ENCODE results near the gene PTPRN.

Gene PTPRN

DNA sequence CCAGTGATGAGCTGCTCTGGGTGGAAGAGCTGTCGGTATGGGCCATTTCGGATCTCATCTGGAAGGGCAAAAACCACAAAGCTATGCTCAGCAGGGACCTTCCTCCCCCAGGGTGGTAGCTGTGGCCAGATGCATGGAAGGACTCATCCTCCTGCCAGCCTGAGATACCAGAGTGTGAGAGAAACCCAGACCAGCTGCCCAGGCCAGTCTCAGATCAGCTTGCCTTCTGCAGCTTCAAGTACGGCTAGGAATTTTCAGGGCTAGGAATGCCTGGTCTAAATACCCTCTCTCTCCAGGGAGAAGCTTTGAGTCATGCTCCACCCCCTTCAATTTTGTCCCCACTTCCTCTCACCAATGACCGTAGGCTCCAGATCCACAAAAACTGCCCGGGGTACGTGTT, 57.5 kb downstream of the PTPRN start:
- CTCF ChIA-PET: interaction anchor here (1.4 to 10.2 kb wide), 5 partner anchors 10 to 92 kb away, joined by 3 to 116 read pairs (median 4); no protein-coding TSS in a partner anchor
- DNase-seq (ENCODE audit: extremely low spot score): no peak
- TF ChIP-seq, protein P1, sequence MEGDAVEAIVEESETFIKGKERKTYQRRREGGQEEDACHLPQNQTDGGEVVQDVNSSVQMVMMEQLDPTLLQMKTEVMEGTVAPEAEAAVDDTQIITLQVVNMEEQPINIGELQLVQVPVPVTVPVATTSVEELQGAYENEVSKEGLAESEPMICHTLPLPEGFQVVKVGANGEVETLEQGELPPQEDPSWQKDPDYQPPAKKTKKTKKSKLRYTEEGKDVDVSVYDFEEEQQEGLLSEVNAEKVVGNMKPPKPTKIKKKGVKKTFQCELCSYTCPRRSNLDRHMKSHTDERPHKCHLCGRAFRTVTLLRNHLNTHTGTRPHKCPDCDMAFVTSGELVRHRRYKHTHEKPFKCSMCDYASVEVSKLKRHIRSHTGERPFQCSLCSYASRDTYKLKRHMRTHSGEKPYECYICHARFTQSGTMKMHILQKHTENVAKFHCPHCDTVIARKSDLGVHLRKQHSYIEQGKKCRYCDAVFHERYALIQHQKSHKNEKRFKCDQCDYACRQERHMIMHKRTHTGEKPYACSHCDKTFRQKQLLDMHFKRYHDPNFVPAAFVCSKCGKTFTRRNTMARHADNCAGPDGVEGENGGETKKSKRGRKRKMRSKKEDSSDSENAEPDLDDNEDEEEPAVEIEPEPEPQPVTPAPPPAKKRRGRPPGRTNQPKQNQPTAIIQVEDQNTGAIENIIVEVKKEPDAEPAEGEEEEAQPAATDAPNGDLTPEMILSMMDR (IDR thresholded peaks at IDR 0.05; ENCODE audit: control extremely low read depth, extremely low read depth, low read depth, missing control alignments): no peak
- POLR2A ChIA-PET: interaction anchor here (0.9 to 1.6 kb wide), 3 partner anchors 34 to 75 kb away, joined by 3 to 8 read pairs (median 4); partner anchors contain the start of gene CNPPD1

DNA sequence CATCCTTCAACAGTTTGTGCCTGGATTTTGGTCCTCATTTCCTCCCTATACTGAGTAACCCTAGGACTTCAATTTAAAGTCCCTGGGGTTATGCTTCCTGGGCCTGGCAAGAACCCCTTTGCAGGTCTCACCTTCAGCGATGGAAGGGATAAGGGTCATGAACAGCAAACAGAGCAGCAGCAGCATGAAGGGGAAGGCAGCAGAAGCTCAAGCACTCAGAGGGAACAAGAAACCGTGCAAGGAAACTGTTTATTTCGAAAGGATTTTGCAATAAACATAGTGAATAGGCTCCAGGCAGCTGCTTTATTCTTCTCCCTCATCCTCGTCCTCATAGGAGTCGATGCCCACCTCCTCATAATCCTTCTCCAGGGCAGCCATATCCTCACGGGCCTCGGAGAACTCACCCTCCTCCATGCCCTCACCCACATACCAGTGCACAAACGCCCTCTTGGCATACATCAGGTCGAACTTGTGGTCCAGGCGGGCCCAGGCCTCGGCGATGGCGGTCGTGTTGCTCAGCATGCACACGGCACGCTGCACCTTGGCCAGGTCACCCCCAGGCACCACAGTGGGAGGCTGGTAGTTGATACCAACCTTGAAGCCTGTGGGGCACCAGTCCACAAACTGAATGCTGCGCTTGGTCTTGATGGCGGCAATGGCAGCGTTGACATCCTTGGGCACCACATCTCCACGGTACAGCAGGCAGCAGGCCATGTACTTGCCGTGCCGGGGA, 59.0 kb downstream of the PTPRN start:
- CTCF ChIA-PET: interaction anchor here (0.8 to 10.2 kb wide), 8 partner anchors 11 to 96 kb away, joined by 3 to 116 read pairs (median 3); partner anchors contain the start of gene DNAJB2
- POLR2A ChIA-PET: interaction anchor here (1.3 to 1.9 kb wide), 2 partner anchors 12 to 29 kb away, joined by 6 to 11 read pairs; partner anchors contain the start of gene DNAJB2
- DNase-seq (ENCODE audit: extremely low spot score): no peak
- TF ChIP-seq, protein P1 (IDR thresholded peaks at IDR 0.05; ENCODE audit: control extremely low read depth, extremely low read depth, low read depth, missing control alignments): no peak

DNA sequence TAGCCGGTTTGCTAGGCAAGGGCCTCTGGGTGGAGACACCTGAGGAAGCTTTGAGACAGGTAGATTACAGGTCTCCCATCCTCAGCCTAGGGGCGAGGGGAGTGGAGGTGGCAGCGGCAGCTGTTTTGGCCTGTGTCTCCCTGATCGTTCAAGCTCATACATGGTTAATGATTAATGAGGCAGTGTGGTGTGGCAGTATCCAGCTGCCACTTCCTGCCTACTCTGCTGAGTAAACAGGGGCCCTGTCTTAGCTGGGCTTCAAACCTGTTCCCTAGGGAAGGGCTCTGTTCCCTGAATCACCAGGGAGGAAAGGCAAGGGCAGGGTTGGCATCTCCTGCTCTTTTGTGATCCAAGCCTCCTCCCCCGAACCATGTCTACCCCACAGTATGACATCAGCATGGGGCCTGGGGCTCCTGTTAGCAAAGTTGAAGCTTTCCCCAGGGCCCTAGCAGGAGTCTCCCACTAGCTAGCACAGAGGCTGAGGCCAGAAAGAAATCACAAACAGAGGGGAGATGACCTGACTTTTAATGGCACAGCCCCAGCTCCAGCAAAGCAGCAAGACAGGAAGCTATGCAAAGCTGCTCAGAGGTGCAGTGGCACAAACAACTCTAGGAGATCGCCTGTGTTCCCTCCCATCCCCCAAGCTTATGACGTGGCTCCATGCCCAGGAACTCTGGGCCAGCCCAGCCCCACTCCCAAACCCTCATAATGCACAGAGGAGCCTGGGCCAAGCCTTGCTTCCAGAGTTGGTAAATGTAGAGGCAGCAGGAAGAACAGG, 59.8 kb downstream of the PTPRN start:
- peak; percentile 70 for DNase-seq (ENCODE audit: extremely low spot score)

DNA sequence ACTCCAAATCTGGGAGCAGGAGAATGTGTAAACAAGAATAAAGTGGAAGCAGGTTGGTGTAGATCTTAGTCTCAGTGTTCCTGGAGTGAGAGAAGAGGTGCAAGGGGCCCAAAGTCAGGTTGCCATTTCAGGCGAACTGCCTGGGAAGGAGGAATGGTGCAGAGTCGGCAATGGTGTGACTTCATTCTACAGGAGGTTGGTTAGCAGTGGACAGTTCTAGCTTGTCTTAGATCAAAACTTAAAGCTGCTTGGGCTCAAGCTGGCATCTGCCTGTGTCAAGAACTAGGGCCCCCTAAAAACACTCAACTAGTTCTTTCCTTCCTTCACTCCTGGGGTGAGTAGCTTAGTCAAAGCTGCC, 60.4 kb downstream of the PTPRN start:
- CTCF ChIA-PET: interaction anchor here (1.1 to 10.2 kb wide), 10 partner anchors 11 to 78 kb away, joined by 3 to 116 read pairs (median 5); partner anchors contain the start of genes DNAJB2 and SLC23A3
- DNase-seq (ENCODE audit: extremely low spot score): no peak
- POLR2A ChIA-PET: interaction anchor here (0.8 to 1.9 kb wide), 6 partner anchors 9 to 72 kb away, joined by 4 to 11 read pairs (median 6); partner anchors contain the start of genes ANKZF1, ATG9A, CNPPD1 and DNAJB2
- TF ChIP-seq, protein P1 (IDR thresholded peaks at IDR 0.05; ENCODE audit: control extremely low read depth, extremely low read depth, low read depth, missing control alignments): no peak

More for the DNA sequence above, 59.8 kb downstream of the PTPRN start:
- CTCF ChIA-PET: interaction anchor here (0.8 to 10.2 kb wide), 11 partner anchors 10 to 95 kb away, joined by 3 to 116 read pairs (median 3); partner anchors contain the start of gene DNAJB2
- POLR2A ChIA-PET: interaction anchor here (0.8 to 1.9 kb wide), 5 partner anchors 9 to 73 kb away, joined by 4 to 11 read pairs (median 5); partner anchors contain the start of genes ANKZF1, ATG9A, CNPPD1 and DNAJB2
- TF ChIP-seq, protein P1 (IDR thresholded peaks at IDR 0.05; ENCODE audit: control extremely low read depth, extremely low read depth, low read depth, missing control alignments): no peak

DNA sequence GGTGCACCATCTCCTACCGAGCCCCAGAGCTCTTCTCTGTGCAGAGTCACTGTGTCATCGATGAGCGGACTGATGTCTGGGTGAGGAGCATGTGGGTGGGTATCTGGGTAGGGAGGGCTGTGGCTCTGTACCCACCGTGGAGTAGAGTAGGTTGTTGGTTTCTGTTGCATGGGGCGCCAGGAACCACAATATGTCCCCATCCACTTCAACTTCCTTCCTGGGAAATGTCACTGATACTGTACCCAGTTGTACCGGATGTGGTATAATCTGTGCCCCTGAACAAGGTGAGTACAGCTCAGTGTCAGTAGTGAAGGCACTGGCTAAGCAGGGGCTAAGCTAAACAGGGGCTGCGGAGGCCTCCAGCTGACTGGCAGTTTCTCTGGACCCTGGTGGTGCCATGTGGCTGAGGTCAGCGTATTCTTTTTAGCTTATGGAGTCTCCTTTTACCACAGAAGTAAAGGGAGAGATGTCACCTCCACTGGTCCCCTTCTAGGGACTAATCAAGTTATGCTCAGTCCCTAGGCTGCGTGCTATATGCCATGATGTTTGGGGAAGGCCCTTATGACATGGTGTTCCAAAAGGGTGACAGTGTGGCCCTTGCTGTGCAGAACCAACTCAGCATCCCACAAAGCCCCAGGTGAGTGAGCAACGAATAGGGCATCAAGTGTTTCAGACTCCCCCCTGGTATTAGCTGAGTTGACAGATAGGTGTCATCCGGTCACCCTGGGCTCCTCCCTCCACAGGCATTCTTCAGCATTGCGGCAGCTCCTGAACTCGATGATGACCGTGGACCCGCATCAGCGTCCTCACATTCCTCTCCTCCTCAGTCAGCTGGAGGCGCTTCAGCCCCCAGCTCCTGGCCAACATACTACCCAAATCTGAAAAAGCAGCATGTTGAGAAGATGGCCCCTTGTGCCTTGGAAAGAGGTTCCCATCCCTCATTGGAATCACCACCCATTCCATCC, 61.2 kb downstream of the PTPRN start:
- POLR2A ChIA-PET: interaction anchor here (1.1 to 1.4 kb wide), 2 partner anchors 19 to 31 kb away, joined by 5 to 6 read pairs; partner anchors contain the start of genes ANKZF1, ATG9A and DNAJB2
- TF ChIP-seq, protein P1 (IDR thresholded peaks at IDR 0.05; ENCODE audit: control extremely low read depth, extremely low read depth, low read depth, missing control alignments): no peak
- no peak for DNase-seq (ENCODE audit: extremely low spot score)
- CTCF ChIA-PET: interaction anchor here (1.3 to 10.2 kb wide), 6 partner anchors 13 to 77 kb away, joined by 5 to 116 read pairs (median 9); partner anchors contain the start of genes DNAJB2 and SLC23A3

All from GM10248 (cell line).